ENCODE measurements around the gene TTI1.

The TTI1 gene

GRCh38 chr20:37941332-37941731, 91.9 kb downstream of the TTI1 start (continued):
- TF ChIP-seq ZNF148 (tag by site-specific recombination; IDR thresholded peaks at IDR 0.05; ENCODE audit: borderline replicate concordance) (no peak), SCRT2 (tag by site-specific recombination; IDR thresholded peaks at IDR 0.05) (no peak), YY1 (tag by site-specific recombination; IDR thresholded peaks at IDR 0.05) (no peak), ZBTB26 (tag by site-specific recombination; optimal IDR thresholded peaks at IDR 0.05) (no peak)

- Histone ChIP-seq H3K4me3 (ENCODE audit: low read depth, low read length) (no peak overlapping the region), H3K4me1 (ENCODE audit: control insufficient read depth, insufficient read depth, low read length) (no peaks in the 10 kb centered on the region), H3K36me3 (ENCODE audit: control insufficient read depth in 2 of 2, insufficient read depth in 1 of 2, low read length in 2 of 2) (no peaks in the 10 kb centered on the region), H3K9me3 (ENCODE audit: control insufficient read depth, insufficient read depth, low read depth, low read length) (no peaks in the 10 kb centered on the region), H3K27ac (ENCODE audit: extremely low read depth, low read depth, low read length) (no peak overlapping the region)
- POLR2A ChIA-PET = no interaction called here
- TF ChIP-seq ZNF121 (tag by site-specific recombination; IDR thresholded peaks at IDR 0.05) (no peak), CTCF (tag by site-specific recombination; IDR thresholded peaks at IDR 0.05) (no peak), ZNF280C (tag by site-specific recombination; IDR thresholded peaks at IDR 0.05) (no peak), OVOL3 (tag by site-specific recombination; IDR thresholded peaks at IDR 0.05) (no peak), ZNF843 (tag by site-specific recombination; IDR thresholded peaks at IDR 0.05) (no peak), ZNF416 (tag by site-specific recombination; IDR thresholded peaks at IDR 0.05) (no peak), TSHZ1 (tag by site-specific recombination; IDR thresholded peaks at IDR 0.05; ENCODE audit: borderline replicate concordance) (no peak), ZNF624 (tag by site-specific recombination; IDR thresholded peaks at IDR 0.05) (no peak), MYNN (tag by site-specific recombination; IDR thresholded peaks at IDR 0.05; ENCODE audit: borderline replicate concordance) (no peak), ZBTB49 (tag by site-specific recombination; IDR thresholded peaks at IDR 0.05; ENCODE audit: low read depth) (no peak), KLF1 (tag by site-specific recombination; IDR thresholded peaks at IDR 0.05) (no peak), ZNF837 (tag by site-specific recombination; IDR thresholded peaks at IDR 0.05) (no peak)
- CTCF ChIA-PET = no interaction called here
Observed at GRCh38 chr20:37940858-37941257, 92.4 kb downstream of the TTI1 start.

All from HEK293 (cell line).